GM12878 (cell line): ENCODE measurements around the gene SHC3. TPM values are rescaled to one million over a fixed set of nuclear protein-coding genes. Genes with fewer than 3 reads are reported as not detected.
A peak's percentile ranks its signal among the peaks of the same experiment; 100 is the strongest.

Experiments
- ATAC-seq: fragments of 200-7000 bp; cut with Tn5 transposase; 3 replicates; pipeline ENCODE4 v1.9.1; 2020; ENCODE audit warnings: mild to moderate bottlenecking, moderate library complexity
- BruUV-seq: library from RNA; stranded (reverse); fragments of 400-500 nt; replicated peaks from 2 replicates; lab custom pipeline; 2021; lab: Mats Ljungman, UMichigan
- CTCF ChIA-PET: fragments of 300-600 bp; sonication (Branson Sonifier 250); formaldehyde crosslinking; extraction: SDS; loops from one replicate; lab custom pipeline; 2021; ENCODE audit warnings: inconsistent platforms; lab: Yijun Ruan, JAX
- POLR2A ChIA-PET: fragments of 350-600 bp; formaldehyde crosslinking; extraction: SDS; loops from one replicate; lab custom pipeline; 2021; ENCODE audit warnings: inconsistent platforms; lab: Charles Lee
- RAD21 ChIA-PET: fragments of 300-600 bp; sonication (Branson Sonifier 250); formaldehyde crosslinking; loops from one replicate; lab custom pipeline; 2023; ENCODE audit warnings: antibody characterized with exemption; ENCODE audit not compliant: unreplicated experiment; lab: Charles Lee
- SMC1A ChIA-PET: fragments of 300-600 bp; sonication (Branson Sonifier 250); formaldehyde crosslinking; loops from one replicate; lab custom pipeline; 2023; ENCODE audit not compliant: unreplicated experiment, uncharacterized antibody; lab: Charles Lee
- DNase-seq: peaks from one replicate; pipeline ENCODE4 v3.0.0-alpha.2; 2011; ENCODE audit warnings: low read depth, low spot score
- FAIRE-seq: peaks from 3 replicates; lab custom pipeline; 2011; peaks lifted over from hg19 to GRCh38; lab: Jason Lieb, UNC
- H2AFZ ChIP-seq: 2 replicates; pipeline ENCODE4 v1.6.0; 2011; ENCODE audit warnings: low read depth, low read length, control low read depth; ENCODE audit not compliant: control insufficient read depth
- H3K27ac ChIP-seq: 2 replicates; pipeline ENCODE4 v1.5.1; 2011; ENCODE audit warnings: control low read depth; ENCODE audit not compliant: control insufficient read depth, insufficient read depth
- H3K27me3 ChIP-seq, 2 experiments: replicated peaks in 1 of 2; 2 replicates each; pipeline versions ENCODE4 v1.6.0 to v1.6.1; 2011; ENCODE audit warnings: low read length in 1 of 2; ENCODE audit not compliant: control insufficient read depth in 2 of 2, insufficient read depth in 2 of 2
- H3K36me3 ChIP-seq, 2 experiments: 2 replicates each; pipeline ENCODE4 v1.5.1; 2011; ENCODE audit warnings: low read length in 1 of 2; ENCODE audit not compliant: control insufficient read depth in 2 of 2, insufficient read depth in 2 of 2
- H3K4me1 ChIP-seq: 2 replicates; pipeline ENCODE4 v1.6.1; 2011; ENCODE audit warnings: mild to moderate bottlenecking, low read length, moderate library complexity, mixed read lengths; ENCODE audit not compliant: control insufficient read depth, insufficient read depth
- H3K4me2 ChIP-seq: 2 replicates; pipeline ENCODE4 v1.6.0; 2011; ENCODE audit warnings: control low read depth; ENCODE audit not compliant: control insufficient read depth, insufficient read depth
- H3K4me3 ChIP-seq: fragments of 200-600 bp; sonication (generic); 2 replicates; pipeline ENCODE4 v1.5.1; 2016
- H3K79me2 ChIP-seq: 2 replicates; pipeline ENCODE4 v1.6.0; 2011; ENCODE audit warnings: low read length; ENCODE audit not compliant: control insufficient read depth, insufficient read depth
- H3K9ac ChIP-seq: 2 replicates; pipeline ENCODE4 v1.8.0; 2011; ENCODE audit warnings: low read length, control low read depth, mixed read lengths; ENCODE audit not compliant: control insufficient read depth, insufficient read depth
- H3K9me3 ChIP-seq: replicated peaks from 3 replicates; pipeline ENCODE4 v1.5.1; 2011; ENCODE audit warnings: mild to moderate bottlenecking, low read length; ENCODE audit not compliant: control insufficient read depth, insufficient read depth
- H4K20me1 ChIP-seq: 2 replicates; pipeline ENCODE4 v1.6.0; 2011; ENCODE audit not compliant: control insufficient read depth, insufficient read depth
- HDAC2 ChIP-seq: fragments of 200-600 bp; sonication (generic); IDR thresholded peaks from 2 replicates; pipeline ENCODE4 v1.6.1; 2017
- JUNB ChIP-seq: IDR thresholded peaks from 2 replicates; pipeline ENCODE4 v1.6.1; 2016; ENCODE audit warnings: antibody characterized with exemption, mild to moderate bottlenecking
- KDM1A ChIP-seq: fragments of 200-600 bp; sonication (generic); IDR thresholded peaks from 2 replicates; pipeline ENCODE4 v1.6.1; 2016; ENCODE audit warnings: borderline replicate concordance
- MYC ChIP-seq: IDR thresholded peaks from 2 replicates; pipeline ENCODE4 v1.6.1; 2011; ENCODE audit warnings: mild to moderate bottlenecking, low read length, moderate library complexity, inconsistent platforms; ENCODE audit not compliant: insufficient read depth, insufficient replicate concordance, insufficient read length, severe bottlenecking
- NFYB ChIP-seq: IDR thresholded peaks from 2 replicates; pipeline ENCODE4 v1.6.1; 2011; ENCODE audit warnings: low read depth, mild to moderate bottlenecking, low read length, improper control_type of control experiment, moderate library complexity; ENCODE audit not compliant: insufficient read depth
- RAD51 ChIP-seq: fragments of 450-650 bp; IDR thresholded peaks from 2 replicates; pipeline ENCODE4 v1.6.1; 2016; ENCODE audit warnings: moderate library complexity, mild to moderate bottlenecking, inconsistent platforms
- RB1 ChIP-seq: fragments of 450-650 bp; formaldehyde crosslinking; IDR thresholded peaks from 2 replicates; pipeline ENCODE4 v1.6.1; 2017; ENCODE audit warnings: mild to moderate bottlenecking, borderline replicate concordance
- RUNX3 ChIP-seq: IDR thresholded peaks from 2 replicates; pipeline ENCODE4 v1.6.1; 2012; ENCODE audit warnings: low read length, inconsistent platforms
- SIN3A ChIP-seq: IDR thresholded peaks from 2 replicates; pipeline ENCODE4 v1.6.1; 2012; ENCODE audit warnings: low read depth, low read length, improper control_type of control experiment
- TCF3 ChIP-seq: IDR thresholded peaks from 2 replicates; pipeline ENCODE4 v1.6.1; 2012; ENCODE audit warnings: low read depth, mild to moderate bottlenecking, low read length, borderline replicate concordance; ENCODE audit not compliant: insufficient read depth
- ZNF384 ChIP-seq: IDR thresholded peaks from 2 replicates; pipeline ENCODE4 v1.6.1; 2012; ENCODE audit warnings: low read depth, mild to moderate bottlenecking, low read length, improper control_type of control experiment, borderline replicate concordance
- WGBS: methylation state at CpG from one replicate; pipeline ENCODE4 v1.1.6; 2016; ENCODE audit warnings: low lambda C conversion rate; ENCODE audit not compliant: insufficient replicate concordance, insufficient coverage; ENCODE audit errors: missing lambda C conversion rate; 5-methylcytosine and 5-hydroxymethylcytosine counted together
- in situ Hi-C: fragments of 300-500 bp; cut with MboI; formaldehyde crosslinking; loops from 9 replicates; pipeline ENCODE4 v1.14.3; 2018; ENCODE audit warnings: mixed read lengths
- intact Hi-C: fragments of 100-400 bp; cut with micrococcal nuclease; formaldehyde crosslinking; loops from one replicate; pipeline ENCODE4 v1.14.2; 2022; ENCODE audit not compliant: unreplicated experiment
- polyA plus RNA-seq, 11 experiments: library from polyadenylated mRNA; depleted of rRNA in 4 of 11; unstranded in 6 of 11; stranded (reverse) in 5 of 11; fragments of >200 nt; fragmentation: Nextera tagmentation in 4 of 11; fragmentation: Illumina TruSeq in 1 of 11; extraction: Ambion mirVana in 4 of 11; extraction: Trizol in 1 of 11; gene quantifications; 1 replicate in 1 of 11; 2 replicates in 10 of 11; pipeline versions ENCODE4 v1.2.1 to v1.2.3, GENCODE V29; 2011 to 2016; ENCODE audit warnings: inconsistent platforms in 2 of 11, missing spikeins in 2 of 11, low read depth in 1 of 11
- total RNA-seq, 4 experiments: library from RNA; depleted of rRNA in 3 of 4; stranded (reverse); fragments of >200 nt in 3 of 4; fragmentation: Illumina TruSeq in 1 of 4; extraction: Trizol in 1 of 4; gene quantifications; 2 replicates each; pipeline versions ENCODE4 v1.2.1 to v1.2.3, GENCODE V29; 2013 to 2021
- TF ChIP-seq, protein P1 (sequence below): IDR thresholded peaks from 2 replicates; pipeline ENCODE4 v1.6.1; 2011; ENCODE audit warnings: borderline replicate concordance, low read depth, mild to moderate bottlenecking, moderate library complexity, low read length; ENCODE audit not compliant: insufficient read depth, poor library complexity, severe bottlenecking
- TF ChIP-seq, protein P2 (sequence below): IDR thresholded peaks from 2 replicates; pipeline ENCODE4 v1.6.1; 2012; ENCODE audit warnings: mild to moderate bottlenecking, low read depth, low read length

Gene SHC3
- total and polyA plus RNA-seq, 10 of the 15 experiments (the other 5 are each of a cell fraction or from before 2014, with no cell fraction given): 0.01 to 0.06 TPM; not detected in 8

DNA sequence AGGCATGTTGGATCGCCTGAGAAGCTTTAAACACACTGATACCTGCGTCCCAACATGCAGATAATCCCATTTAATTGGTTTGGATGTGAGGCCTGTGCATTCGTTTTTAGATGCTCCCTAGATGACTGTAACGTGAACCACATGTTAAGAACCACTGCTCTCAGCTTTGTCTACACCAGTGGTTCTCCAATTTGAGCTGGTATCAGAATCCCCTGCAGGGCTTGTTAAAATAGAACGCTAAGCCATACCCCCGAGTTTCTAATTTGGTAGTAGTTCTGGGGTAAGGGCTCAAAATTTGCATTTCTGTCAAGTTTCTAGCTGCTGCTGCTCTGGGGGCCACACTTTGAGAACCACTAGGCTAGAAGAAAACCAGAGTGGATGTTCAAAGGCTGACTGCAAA, 112.7 kb downstream of the SHC3 start:
- BruUV-seq: no TSS peak
- Histone ChIP-seq H3K27ac (no peak overlapping the region), H2AFZ (no peak overlapping the region), H3K9ac (no peak overlapping the region), H3K79me2 (no peaks in the 10 kb centered on the region), H3K4me2 (no peak overlapping the region), H3K4me3 (no peak overlapping the region), H3K4me1 (no peaks in the 10 kb centered on the region), H3K27me3 (no peaks in the 10 kb centered on the region; a peak in 1 of 4 replicates), H3K36me3 (no peaks in the 10 kb centered on the region), H4K20me1 (no peaks in the 10 kb centered on the region), H3K9me3 (no peaks in the 10 kb centered on the region)
- WGBS: 5% methylated on average over 6 of the region's 6 CpGs
- intact Hi-C loops: no loop called here
- ChIA-PET RAD21 (no interaction called here), POLR2A (interaction anchor here (0.6 kb wide), 1 partner anchor 535 kb away, joined by 4 read pairs; no protein-coding TSS in a partner anchor), SMC1A (no interaction called here), CTCF (no interaction called here)
- FAIRE-seq (no peak), ATAC-seq (no peak), DNase-seq (no peak)
- no peak for TF ChIP-seq RB1
- TF ChIP-seq, protein P1, sequence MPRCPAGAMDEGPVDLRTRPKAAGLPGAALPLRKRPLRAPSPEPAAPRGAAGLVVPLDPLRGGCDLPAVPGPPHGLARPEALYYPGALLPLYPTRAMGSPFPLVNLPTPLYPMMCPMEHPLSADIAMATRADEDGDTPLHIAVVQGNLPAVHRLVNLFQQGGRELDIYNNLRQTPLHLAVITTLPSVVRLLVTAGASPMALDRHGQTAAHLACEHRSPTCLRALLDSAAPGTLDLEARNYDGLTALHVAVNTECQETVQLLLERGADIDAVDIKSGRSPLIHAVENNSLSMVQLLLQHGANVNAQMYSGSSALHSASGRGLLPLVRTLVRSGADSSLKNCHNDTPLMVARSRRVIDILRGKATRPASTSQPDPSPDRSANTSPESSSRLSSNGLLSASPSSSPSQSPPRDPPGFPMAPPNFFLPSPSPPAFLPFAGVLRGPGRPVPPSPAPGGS: no peak
- TF ChIP-seq RUNX3: peak; percentile 18; the same call in 1 of the 2 replicates
- TF ChIP-seq HDAC2: no peak
- in situ Hi-C loops: no loop called here

DNA sequence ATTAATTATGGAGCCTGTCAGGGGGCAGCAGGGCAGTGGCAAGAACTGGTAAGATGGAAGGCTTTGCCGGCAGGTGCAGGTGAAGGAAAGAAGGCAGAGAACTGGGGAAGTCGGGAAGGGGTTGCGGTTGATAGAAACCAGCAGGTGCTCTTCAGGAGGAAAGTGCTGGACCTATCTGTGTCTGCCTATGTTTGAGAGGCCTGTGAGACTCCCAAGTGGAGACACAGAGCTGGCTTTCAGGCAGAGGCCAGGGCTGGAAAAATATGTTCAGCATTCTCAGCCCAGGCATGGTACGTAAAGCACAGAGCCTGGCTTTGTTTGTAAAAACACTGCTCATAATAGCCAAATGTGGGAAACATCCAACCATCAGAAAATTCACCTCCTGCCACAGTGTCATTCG, 117.8 kb downstream of the SHC3 start:
- Histone ChIP-seq H3K9me3 (no peaks in the 10 kb centered on the region; the same call in 2 of the 3 replicates), H3K36me3 (no peaks in the 10 kb centered on the region), H3K79me2 (no peaks in the 10 kb centered on the region), H2AFZ (no peak overlapping the region), H3K4me1 (no peaks in the 10 kb centered on the region), H3K9ac (no peak overlapping the region), H3K27me3 (no peaks in the 10 kb centered on the region; a peak in 1 of 4 replicates), H3K4me2 (no peak overlapping the region), H3K4me3 (no peak overlapping the region), H3K27ac (no peak overlapping the region), H4K20me1 (no peaks in the 10 kb centered on the region)
- intact Hi-C loops: no loop called here
- DNase-seq (no peak), ATAC-seq (no peak), FAIRE-seq (no peak)
- WGBS: 96% methylated on average over 5 of the region's 5 CpGs
- ChIA-PET CTCF (no interaction called here), POLR2A (no interaction called here), RAD21 (no interaction called here), SMC1A (no interaction called here)
- no TSS peak for BruUV-seq
- in situ Hi-C loops: no loop called here
- TF ChIP-seq MYC: no peak
- TF ChIP-seq RAD51: no peak
- no peak for TF ChIP-seq NFYB
- TF ChIP-seq ZNF384: no peak
- TF ChIP-seq TCF3: no peak
- TF ChIP-seq, protein P2, sequence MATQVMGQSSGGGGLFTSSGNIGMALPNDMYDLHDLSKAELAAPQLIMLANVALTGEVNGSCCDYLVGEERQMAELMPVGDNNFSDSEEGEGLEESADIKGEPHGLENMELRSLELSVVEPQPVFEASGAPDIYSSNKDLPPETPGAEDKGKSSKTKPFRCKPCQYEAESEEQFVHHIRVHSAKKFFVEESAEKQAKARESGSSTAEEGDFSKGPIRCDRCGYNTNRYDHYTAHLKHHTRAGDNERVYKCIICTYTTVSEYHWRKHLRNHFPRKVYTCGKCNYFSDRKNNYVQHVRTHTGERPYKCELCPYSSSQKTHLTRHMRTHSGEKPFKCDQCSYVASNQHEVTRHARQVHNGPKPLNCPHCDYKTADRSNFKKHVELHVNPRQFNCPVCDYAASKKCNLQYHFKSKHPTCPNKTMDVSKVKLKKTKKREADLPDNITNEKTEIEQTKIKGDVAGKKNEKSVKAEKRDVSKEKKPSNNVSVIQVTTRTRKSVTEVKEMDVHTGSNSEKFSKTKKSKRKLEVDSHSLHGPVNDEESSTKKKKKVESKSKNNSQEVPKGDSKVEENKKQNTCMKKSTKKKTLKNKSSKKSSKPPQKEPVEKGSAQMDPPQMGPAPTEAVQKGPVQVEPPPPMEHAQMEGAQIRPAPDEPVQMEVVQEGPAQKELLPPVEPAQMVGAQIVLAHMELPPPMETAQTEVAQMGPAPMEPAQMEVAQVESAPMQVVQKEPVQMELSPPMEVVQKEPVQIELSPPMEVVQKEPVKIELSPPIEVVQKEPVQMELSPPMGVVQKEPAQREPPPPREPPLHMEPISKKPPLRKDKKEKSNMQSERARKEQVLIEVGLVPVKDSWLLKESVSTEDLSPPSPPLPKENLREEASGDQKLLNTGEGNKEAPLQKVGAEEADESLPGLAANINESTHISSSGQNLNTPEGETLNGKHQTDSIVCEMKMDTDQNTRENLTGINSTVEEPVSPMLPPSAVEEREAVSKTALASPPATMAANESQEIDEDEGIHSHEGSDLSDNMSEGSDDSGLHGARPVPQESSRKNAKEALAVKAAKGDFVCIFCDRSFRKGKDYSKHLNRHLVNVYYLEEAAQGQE: no peak
- no peak for TF ChIP-seq JUNB
- TF ChIP-seq SIN3A: no peak
- TF ChIP-seq KDM1A: no peak
